GM18858 (cell line): Measurements from ENCODE around the gene NKX1-1.

ENCODE experiments used
- ATAC-seq: cut with Tn5 transposase; IDR thresholded peaks from one replicate; pipeline ENCODE4 v1.9.1; 2021; ENCODE audit not compliant: unreplicated experiment

NKX1-1 gene

DNA sequence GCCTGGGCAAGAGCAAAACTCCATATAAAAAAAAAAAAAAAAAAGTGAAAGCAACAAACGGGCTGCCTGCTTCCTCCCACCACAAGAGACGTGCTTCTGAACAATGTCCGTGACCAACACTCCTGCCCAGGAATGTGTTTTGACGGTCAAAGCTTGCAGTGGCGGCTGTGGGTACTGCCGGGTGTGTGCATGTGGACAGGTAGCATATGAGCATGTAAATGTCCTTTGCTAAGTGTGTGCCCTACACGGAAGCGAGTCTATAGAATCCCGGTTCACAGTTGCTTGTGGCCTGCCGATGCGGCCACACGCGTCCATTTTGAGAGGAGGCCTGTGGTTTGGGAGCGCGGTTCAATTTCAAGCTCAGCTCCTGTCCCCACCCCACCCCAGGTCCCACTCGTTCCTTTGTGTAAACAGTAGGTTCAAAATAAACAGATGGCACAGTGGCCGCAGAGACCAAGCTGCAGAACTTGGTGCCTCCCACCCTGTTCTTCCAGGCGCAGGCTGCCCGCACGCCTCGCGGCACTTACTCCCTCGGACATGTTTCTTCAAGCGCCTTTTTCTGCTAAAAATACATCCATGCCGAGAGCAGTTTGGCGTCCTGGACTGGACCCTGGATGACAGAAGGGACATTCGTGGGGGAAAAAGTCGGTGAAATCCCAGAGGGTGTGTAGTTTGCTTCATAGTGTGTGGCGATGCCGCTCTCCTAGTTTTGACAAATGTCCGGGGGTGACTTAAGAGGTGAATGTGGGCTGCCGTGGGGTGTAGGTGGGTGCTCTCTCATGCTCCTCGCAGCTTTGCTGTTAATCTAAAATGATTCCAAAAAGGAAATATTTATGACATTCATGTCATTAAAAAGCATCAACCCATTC lies 11.5 kb upstream of the NKX1-1 start:
- ATAC-seq, result no peak

DNA sequence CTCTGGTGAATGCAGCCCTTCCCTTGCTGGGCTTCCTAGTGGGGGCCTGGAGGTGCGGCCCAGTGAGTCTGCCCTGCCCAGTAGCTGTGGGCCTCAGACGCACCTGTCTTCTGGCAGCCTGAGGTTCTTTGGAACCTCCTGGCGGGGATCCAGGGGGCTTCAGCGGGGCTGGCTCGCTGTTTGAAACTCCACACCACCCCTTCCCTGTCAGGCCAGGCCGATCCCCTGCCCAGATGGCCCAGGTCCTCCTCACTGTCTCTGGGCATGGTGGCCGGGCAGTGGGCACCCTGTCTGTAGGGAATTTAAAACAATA lies 10.7 kb upstream of the NKX1-1 start:
- ATAC-seq, result no peak

DNA sequence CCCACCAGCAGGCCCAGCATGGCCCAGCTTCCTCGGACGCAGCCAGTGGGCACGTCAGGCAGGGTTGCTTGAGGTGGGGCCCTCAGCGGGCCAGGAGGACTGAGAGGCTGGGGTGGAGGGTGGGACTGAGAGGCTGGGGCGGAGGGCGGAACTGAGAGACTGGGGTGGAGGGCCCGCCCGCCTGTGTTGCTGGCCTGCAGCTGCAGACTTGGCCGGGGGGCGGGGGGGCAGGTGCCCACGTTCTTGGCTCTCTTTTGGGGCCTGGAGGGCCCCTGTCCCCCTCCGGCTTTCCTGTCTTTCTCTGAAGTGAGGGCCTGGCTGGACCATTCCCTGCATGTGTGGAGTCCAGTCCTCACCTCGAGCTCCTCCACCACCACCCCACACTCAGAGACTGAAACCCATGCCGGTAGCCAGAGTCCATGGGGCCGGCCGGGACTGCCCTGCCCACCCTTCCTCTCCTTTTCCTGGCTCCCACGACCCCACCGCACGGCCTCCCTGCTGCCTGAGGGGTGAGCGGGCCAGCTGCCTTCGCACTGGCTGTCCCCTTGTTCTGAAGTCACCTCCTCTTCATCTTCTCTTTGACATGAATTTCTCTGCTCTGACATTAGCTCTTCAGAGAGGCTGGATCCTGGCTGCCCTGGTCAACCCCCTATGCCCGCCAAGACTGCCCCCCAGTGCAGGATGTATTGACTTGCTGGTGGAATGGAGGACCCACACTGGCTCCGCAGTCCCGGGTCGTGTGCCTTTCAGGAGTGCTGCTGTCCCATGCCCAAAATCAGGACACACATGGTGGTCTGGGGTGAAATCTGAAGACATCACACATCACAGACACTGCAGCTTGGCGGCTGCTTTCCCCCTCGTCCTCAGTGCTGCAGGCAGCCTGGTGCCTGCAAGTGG lies 10.1 kb upstream of the NKX1-1 start:
- ATAC-seq, result no peak

DNA sequence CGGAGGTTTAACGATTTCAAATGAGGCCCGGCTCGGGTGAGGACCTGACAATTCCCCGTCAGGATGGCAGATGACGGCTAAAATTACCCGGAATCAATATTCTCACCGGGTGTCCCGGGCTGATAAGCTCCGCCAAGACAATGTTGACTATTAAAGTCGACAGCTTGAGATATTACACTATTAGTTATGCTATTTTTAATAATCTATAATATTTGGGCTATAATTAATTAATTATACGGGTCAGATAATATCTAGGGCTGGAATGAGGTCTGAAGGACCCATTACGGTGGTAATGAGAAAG lies 9.4 kb upstream of the NKX1-1 start:
- no peak for ATAC-seq

DNA sequence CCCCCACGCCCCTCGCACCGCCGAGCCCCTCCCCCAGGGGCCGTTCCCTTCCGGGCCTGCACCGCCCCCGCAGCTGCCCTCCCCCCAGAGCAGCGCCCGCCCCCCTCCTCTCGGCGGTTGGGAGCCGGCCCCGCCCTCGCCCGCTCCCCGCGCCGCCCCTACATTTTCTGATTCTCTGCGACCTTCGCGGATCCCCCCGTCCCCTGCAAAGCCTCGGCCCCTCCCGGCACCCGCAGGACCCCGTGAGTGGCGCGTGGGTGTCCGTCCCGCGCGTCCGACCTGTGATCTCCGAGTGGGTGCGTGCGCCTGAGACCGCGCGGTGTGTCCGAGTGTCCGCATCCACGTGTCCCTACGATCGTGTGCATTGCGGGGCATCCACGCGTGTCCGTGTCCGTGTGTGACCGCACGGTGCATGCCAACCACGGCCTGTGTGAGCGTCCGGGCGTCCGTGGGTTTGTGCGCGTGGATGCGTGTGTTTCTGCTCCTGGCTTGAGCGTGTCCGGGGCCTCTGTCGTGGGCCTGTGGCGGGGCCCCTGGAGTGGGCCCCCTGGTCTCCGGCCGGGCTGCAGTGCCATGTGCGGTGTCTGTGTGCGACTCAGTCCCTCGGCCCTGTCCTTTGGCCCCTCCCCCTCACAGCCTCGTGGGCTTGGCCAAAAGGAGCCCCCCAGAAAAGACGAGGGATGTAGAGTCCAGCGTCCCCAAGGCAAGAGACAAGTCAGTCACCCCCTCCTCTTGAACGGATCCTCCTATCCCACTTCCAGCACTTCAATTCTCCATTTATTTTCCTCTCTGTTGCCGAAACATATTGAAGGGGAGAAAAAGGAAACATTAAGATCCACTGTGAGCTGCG lies 8.8 kb upstream of the NKX1-1 start:
- no peak for ATAC-seq

DNA sequence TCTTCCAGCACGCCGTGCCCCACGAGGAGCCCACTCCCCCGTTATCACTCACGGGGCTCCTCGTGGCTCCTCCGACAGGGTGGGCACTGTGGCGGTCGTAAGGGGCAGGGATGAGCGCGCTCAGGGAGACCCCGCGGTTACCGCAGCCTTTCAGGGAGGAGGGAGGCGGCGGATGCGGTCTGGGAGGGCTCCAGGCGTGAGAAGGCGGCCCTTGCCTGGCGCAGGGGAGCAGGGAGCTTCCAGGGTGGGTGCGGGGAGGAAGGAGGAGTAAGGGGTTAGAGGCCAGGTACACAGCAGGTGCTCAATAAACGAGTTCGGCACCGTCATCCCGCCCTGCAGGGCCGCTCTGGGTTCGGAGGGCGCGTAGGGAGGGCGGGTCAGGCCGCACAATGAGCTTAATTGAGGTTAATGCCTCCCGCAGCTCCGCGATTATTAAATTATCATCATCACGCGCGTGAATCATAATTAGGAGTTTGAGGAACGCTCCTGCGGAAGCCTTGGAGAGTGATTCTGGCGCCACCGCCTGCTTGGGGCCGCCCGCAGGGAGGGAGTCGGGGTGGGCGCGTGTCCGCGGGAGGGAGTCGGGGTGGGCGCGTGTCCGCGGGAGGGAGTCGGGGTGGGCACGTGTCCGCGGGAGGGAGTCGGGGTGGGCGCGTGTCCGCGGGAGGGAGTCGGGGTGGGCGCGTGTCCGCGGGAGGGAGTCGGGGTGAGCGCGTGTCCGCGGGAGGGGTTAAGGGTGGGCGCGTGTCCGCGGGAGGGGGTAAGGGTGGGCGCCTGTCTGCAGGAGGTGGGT lies 7.6 kb upstream of the NKX1-1 start:
- ATAC-seq, result no peak

DNA sequence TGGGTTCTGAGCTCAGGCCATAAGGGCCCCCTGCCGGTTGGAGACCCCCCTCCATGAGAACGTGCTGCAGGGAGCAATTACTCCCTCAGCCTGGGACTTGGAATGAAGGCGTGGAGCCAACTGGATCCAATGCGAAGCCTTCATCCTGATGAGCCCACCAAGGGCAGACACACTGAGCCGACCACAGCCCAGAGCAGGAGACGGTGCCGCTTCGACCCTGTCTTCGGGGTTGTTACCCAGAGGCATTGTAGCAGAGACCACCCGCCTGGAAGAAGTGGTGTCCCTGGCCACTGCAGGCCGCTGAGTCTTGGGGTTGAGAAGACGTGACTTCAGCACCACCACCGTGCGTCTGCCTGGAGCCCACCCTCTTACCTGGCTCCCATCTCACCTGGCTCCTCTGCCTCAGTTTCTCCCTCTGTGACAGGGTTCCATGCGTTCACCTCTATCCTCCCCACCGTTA lies 7.0 kb upstream of the NKX1-1 start:
- ATAC-seq, result no peak

DNA sequence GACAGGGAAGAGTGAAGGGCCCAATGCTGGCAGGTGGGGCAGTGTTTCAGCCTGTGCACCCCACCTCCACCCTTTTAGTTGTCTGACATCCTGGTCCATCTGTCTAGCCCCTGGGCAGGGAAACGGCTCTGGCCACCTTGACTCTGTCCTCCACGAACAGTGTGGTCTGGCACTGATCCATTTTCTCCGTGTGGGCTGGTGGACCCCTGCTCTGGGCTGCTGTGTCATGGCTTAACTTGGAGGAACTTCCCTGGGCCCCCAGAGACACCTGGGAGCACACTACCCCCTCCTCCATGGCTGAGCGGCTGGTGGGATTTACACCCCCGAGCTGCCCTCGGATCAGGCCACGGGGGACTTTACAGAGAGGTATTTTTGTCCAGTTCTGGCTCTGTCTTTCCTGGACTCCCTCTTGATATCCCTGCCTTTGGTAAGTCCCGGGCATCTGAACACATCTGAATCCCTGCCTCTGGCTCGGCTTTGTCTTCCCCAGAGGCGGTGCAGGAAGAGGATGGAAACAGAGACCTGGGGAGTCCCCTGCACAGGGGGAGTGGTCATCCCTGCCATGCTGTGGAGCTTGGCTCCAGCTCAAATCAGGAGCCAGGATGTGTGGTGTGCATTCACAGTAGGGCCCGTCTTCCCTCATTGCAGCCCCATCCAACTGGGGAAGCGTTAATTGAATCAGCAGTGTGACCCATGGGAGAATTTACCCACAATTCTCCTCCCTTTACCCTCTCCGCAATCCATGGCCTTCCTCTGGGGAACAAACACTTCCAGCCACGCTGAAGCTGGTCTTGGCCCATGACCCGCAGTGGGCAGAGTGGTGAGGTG lies 6.3 kb upstream of the NKX1-1 start:
- no peak for ATAC-seq

DNA sequence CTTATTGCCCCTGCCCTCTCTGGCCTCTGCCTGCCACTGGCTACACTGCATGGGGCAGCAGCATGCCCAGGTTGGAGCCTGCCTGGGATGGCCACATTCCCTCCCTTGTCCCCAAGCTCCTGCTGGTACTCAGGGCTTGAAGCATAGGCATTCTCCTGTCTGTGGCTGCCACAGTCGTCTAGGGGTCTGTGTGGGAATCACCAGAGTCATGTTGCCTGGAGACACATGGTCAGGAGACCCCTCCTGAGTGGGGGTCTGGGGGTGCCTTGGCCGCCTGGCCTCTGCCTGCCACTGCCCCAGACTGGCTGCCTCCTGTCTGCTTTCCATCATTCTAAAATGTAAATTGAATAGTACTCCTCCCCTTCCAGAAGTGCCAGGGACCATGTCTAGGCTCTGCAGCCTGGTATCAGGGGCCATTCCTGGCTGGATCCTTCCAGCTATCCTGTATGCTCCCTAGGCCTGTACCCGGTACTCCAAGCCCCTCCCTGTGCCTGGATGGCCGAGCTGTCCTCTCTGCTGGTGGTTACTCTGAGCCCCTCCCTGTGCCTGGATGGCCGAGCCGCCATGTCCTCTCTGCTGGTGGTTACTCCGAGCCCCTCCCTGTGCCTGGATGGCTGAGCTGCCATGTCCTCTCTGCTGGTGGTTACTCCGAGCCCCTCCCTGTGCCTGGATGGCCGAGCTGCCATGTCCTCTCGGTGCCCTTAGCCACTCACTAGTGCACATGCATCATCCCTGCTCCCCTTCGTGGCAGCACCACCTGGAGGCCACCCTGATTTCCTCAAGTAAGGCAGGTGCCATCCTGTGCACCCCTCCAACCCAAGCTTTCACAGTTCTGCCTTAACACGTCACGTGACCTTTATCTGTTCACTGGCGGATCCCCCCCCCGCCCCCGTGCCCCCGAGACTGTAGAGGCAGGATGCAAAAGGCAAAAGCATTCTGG lies 5.5 kb upstream of the NKX1-1 start:
- ATAC-seq, result no peak

DNA sequence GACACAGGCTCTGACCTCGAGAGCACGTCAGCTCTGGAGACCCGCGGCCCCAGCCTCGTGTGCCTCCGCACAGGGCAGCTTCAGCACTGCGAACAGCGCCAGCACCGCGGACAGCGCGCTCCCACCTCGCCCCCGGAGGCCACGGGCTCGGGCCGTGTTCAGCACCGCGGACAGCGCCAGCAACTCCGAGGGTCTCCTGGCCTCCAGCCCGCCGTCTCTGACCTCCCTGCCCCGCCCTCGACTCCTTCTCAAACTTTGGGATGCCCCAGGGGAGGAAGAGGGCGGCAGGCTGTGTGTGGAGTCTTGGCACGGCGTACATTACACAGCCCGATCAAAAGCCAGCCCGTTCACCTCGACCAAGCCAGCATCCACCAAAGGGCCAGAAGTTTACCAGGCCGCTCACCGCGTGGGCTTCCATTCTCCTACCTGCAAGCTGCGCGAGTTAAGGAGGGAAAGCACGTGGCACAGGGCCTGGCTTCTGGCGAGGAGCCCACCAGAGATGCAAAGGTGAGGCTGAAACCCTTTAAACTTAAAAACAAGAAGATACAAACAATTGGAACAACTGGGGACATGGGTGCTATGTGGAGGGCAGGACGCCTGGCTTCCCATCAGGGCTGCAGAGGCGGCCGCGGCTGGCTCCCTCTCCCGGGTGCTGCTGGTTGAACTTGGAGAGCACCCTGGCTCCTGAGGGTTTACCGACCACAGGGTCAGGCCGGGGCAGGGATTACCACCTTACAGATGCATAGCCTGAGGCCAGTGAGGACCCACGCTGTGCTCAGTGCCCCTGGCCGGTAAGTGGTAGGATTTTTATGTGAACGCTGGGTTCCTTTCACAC lies 4.5 kb upstream of the NKX1-1 start:
- no peak for ATAC-seq

DNA sequence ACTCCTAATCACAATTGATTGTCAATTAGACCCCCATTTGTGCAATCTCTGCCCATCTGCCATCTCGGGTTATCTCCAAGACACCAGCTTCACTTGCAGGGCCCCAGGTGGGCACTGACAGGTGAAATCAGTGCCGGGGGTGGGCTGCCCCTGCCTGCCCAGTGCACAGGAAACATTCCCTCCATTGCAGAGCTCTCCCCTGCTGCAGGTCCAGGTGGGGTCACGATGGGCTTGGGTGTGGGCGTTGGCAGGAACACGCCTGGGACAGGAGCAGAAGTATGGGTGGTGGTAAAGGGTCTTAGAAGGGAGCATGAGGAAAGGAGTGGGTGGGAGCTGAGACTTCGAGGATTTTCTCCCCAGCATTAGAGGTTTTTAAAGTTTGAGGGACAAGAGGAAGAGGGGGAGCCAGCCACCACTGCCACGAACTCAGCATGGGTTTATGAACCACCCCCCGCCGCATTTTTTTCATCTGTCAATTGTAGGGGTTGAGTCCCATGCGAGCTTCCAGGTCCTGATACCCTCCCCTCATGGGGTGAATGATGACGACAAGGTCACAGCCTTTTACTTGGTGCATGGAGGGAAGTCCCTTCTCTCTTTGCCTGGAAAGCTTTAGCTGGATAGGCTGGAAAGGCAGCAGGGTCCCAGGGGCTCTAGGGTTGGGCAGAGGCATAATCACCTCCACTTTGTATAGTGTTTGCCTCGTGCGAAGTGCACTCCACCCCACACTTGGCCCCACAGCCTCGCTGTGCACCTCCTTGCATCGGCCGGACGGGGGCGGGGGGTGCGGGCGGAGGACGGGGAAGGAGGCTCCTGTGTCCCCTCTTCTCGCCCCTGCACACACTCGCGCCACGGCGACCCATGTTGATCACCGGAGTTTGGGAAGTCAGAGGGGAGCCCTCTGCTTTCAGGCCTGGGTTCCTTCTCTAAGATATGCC lies 3.5 kb upstream of the NKX1-1 start:
- ATAC-seq, result no peak

DNA sequence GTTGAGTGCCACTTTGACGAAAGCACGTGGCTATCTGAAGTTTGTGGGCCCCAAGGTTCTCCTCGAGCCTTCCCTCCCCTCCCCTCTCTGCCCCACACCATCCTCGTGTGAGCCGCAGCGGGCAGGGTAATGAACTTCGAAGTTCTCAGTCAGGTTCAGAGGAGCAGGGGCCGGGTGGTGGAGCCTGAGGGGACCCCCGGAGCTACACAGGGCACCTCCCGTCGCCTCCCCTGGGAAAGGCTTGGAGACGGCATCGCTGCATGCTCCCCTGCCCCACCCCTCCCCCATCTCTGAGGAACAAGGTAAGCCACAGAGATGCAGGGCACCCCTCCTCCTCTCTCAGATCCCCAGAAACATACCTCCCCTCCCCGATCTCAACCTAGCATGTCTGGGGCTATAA lies 2.8 kb upstream of the NKX1-1 start:
- ATAC-seq, result no peak

DNA sequence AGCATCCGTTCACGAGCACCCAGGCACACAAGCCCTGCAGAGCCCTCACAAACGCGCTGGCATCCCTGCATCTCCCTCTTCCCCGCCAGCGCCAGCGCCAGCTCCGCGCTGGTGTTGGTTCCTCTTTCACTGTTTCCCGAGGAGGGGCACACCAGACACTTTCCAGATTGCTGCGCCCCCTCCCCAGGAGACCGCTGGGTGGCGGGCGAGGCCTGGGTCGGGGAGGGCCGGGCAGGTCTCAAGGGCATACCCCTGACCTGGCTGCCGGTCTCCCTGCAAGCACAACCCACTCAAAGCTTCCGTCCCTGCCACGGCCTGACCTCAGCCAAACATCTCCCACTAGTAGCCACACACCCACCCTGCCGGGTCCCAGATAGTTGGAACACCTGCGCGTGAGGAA lies 2.2 kb upstream of the NKX1-1 start:
- ATAC-seq, result no peak

DNA sequence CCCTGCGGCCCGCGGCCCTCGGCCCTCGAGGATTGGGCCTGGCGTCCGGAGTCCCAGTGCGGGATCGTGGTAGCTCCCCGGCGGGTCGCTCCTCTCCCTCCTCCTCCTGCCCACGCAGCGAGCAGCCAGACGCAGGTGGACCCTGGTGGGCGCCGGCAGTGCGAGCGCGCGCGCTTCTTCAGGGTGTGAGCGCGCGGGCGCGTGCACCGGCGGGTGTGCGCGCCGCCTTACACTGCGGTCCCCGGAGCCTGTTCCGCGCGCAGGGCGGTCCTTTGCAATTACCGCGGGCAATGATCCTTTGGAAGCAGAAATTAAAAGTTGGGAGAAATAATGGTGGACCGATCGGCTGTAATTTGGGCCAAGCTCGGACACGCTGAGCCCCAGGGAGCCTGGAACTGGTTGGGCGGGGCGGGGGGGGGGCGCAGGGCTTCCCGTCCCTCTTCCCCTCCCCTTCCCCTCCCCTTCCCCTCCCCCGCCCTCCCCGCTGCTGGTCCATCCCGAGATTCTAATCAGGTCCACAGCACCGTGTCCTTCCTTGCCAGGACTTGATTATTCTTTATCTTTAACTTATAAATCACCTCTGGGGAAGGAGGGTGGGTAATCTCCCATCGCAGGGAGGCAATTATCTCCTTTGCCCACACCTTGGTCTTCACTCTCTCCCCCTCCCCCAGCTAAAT lies 1.6 kb upstream of the NKX1-1 start:
- ATAC-seq, result no peak

DNA sequence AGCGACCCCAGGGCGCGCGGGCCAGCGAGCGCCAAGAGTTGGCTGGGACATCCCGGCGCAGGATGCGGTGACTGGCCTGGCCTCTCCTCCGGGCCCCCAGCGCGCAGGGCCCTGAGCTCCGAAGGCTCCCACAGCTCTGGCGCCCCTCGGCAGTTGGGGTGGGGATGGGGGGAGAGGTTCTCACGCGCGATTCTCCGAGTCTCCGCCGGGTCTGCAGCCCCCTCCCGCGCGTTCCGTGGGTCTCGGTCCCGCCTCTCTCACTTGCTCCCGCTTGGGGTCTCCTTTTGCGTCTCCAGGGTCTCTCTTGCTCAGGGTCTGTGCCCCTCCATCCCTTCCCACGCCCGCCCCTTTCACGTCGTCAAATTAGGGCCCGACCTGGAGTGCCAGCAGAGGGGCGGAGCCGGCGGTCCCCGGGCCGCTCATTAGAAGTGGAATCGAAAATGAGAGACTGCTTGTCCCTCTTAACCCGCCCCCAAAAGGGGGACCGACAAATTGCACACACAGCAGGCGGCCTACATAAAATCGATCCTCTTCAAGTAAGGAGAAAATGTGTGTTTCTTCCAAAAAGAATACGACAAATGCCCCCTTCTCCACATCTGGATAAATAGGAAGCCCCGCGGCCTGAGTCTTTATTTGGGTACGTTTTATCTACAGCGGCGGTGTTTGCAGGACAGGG lies 877 bp upstream of the NKX1-1 start:
- ATAC-seq, result no peak
